ENCODE results near the gene FAM216B.
"Not testable (repeated sequence)": the region's sequence is repeated elsewhere in the genome, so short reads cannot be mapped to it uniquely, and the experiment has no call there.

DNA sequence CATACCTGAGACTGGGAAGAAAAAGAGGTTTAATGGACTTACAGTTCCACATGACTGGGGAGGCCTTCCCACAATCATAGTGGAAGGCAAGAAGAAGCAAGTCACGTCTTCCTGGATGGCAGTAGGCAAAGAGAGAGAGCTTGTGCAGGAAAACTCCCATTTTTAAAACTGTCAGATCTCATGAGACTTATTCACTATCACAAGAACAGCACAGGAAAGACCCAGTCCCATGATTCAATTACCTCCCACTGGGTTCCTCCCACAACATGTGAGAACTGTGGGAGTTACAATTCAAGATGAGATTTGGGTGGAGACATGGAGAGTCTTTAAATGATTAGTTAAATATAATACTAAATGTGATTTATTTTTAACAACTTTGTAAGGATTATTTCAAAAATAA is 38.3 kb downstream of the FAM216B start:
- TF ChIP-seq, protein P1, sequence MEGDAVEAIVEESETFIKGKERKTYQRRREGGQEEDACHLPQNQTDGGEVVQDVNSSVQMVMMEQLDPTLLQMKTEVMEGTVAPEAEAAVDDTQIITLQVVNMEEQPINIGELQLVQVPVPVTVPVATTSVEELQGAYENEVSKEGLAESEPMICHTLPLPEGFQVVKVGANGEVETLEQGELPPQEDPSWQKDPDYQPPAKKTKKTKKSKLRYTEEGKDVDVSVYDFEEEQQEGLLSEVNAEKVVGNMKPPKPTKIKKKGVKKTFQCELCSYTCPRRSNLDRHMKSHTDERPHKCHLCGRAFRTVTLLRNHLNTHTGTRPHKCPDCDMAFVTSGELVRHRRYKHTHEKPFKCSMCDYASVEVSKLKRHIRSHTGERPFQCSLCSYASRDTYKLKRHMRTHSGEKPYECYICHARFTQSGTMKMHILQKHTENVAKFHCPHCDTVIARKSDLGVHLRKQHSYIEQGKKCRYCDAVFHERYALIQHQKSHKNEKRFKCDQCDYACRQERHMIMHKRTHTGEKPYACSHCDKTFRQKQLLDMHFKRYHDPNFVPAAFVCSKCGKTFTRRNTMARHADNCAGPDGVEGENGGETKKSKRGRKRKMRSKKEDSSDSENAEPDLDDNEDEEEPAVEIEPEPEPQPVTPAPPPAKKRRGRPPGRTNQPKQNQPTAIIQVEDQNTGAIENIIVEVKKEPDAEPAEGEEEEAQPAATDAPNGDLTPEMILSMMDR (IDR thresholded peaks at IDR 0.05), result not testable (repeated sequence)
- TF ChIP-seq POLR2A (IDR thresholded peaks at IDR 0.05), result not testable (repeated sequence)

All from lower leg skin (tissue), 3 donors.